ENCODE measurements around the gene CCL19. TPM values are rescaled to one million over a fixed set of nuclear protein-coding genes. Genes with fewer than 3 reads are reported as not detected.

CCL19 gene
- total RNA-seq, 1 donor: not detected

DNA sequence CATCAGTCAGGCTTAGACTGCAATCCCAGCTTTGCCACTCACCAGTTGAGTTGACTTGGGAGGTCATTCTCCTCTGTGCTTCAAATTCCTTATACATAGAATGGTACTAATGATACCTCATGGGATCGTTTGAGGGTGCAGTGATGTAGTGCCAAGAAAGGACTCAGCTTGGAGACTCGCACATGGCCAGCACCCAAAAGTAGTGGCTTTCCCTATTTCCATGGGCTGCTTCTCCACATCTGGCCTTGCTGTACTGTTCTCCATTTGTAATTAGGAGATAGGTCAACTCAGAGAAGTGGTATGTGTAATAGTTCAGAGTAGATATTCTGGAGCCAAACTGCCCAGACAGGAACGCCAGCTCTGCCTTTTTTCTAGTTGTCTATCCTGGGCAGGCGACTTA, 5.5 kb downstream of the CCL19 start:
- H4K20me1 ChIP-seq (ENCODE audit: insufficient read depth, low read length): peaks cover 10% of the 10 kb centered on the region
- no peaks in the 10 kb centered on the region for H3K9me3 ChIP-seq (ENCODE audit: low read depth, low read length)
- H3K4me2 ChIP-seq (ENCODE audit: insufficient read depth, low read length): no peak overlapping the region
- H3K4me3 ChIP-seq (ENCODE audit: insufficient read depth, low read length): no peak overlapping the region
- H3K36me3 ChIP-seq (ENCODE audit: insufficient read depth, low read length): peaks cover 4% of the 10 kb centered on the region
- H3K27ac ChIP-seq (ENCODE audit: low read depth, low read length): no peak overlapping the region
- no peaks in the 10 kb centered on the region for H3K79me2 ChIP-seq (ENCODE audit: insufficient read depth, low read length)
- no peak overlapping the region for H2AFZ ChIP-seq (ENCODE audit: low read length)
- no peaks in the 10 kb centered on the region for H3K27me3 ChIP-seq (ENCODE audit: insufficient read depth, low read length)
- DNase-seq (ENCODE audit: insufficient read length, low spot score, missing footprints): no peak
- TF ChIP-seq, protein P1, sequence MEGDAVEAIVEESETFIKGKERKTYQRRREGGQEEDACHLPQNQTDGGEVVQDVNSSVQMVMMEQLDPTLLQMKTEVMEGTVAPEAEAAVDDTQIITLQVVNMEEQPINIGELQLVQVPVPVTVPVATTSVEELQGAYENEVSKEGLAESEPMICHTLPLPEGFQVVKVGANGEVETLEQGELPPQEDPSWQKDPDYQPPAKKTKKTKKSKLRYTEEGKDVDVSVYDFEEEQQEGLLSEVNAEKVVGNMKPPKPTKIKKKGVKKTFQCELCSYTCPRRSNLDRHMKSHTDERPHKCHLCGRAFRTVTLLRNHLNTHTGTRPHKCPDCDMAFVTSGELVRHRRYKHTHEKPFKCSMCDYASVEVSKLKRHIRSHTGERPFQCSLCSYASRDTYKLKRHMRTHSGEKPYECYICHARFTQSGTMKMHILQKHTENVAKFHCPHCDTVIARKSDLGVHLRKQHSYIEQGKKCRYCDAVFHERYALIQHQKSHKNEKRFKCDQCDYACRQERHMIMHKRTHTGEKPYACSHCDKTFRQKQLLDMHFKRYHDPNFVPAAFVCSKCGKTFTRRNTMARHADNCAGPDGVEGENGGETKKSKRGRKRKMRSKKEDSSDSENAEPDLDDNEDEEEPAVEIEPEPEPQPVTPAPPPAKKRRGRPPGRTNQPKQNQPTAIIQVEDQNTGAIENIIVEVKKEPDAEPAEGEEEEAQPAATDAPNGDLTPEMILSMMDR (IDR thresholded peaks at IDR 0.05; ENCODE audit: extremely low read depth, low read depth, low read length): no peak
- H3K4me1 ChIP-seq (ENCODE audit: insufficient read depth, low read length): peaks cover 5% of the 10 kb centered on the region

DNA sequence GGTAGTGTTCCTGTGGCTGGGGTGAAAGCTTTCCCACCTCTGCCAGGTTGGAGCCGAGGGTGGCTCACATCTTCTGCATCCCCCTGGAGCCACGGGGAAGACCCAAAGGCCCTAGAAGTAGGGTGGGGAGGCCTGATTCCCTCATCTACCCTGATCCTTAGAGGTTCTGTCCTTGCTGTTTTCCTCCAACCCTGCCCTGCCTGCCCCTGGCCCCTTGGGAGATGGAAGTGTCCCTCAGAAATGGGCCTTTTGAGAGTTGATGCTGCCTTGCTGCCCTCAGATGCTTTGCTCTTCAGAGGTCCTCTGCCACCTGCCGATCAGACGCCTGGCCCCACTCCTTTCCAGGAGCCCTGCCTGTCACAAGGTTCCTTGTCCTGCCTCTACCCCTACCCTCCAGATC, 6.3 kb downstream of the CCL19 start:
- peaks cover 5% of the 10 kb centered on the region for H3K4me1 ChIP-seq (ENCODE audit: insufficient read depth, low read length)
- H3K9me3 ChIP-seq (ENCODE audit: low read depth, low read length): no peaks in the 10 kb centered on the region
- H4K20me1 ChIP-seq (ENCODE audit: insufficient read depth, low read length): peaks cover 8% of the 10 kb centered on the region
- H3K79me2 ChIP-seq (ENCODE audit: insufficient read depth, low read length): no peaks in the 10 kb centered on the region
- H3K27me3 ChIP-seq (ENCODE audit: insufficient read depth, low read length): no peaks in the 10 kb centered on the region
- DNase-seq (ENCODE audit: insufficient read length, low spot score, missing footprints): no peak
- H3K4me3 ChIP-seq (ENCODE audit: insufficient read depth, low read length): no peak overlapping the region
- no peak overlapping the region for H3K4me2 ChIP-seq (ENCODE audit: insufficient read depth, low read length)
- peaks cover 4% of the 10 kb centered on the region for H3K36me3 ChIP-seq (ENCODE audit: insufficient read depth, low read length)
- TF ChIP-seq, protein P1 (IDR thresholded peaks at IDR 0.05; ENCODE audit: extremely low read depth, low read depth, low read length): no peak
- H2AFZ ChIP-seq (ENCODE audit: low read length): no peak overlapping the region
- no peak overlapping the region for H3K27ac ChIP-seq (ENCODE audit: low read depth, low read length)

DNA sequence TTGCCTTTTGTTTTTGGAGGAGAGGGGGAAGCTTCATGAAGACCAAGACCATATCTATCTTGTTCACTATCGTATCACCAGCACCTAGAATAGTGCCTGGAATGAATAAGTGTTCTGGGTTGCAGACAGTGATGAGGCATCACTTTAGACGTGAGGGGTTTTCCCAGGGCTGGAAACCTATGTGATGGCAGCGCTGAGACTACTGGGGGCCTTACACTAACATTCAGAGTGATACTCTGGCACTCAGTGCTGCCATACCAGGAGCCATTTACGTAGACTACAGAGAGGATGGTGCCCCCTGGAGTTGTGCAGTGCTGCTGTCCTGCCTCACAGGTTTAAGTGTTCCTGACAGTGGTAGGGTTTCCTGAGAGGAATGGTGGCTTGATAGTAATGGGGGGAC, 6.9 kb downstream of the CCL19 start:
- H3K27me3 ChIP-seq (ENCODE audit: insufficient read depth, low read length): no peaks in the 10 kb centered on the region
- DNase-seq (ENCODE audit: insufficient read length, low spot score, missing footprints): peak; percentile 80
- no peaks in the 10 kb centered on the region for H3K9me3 ChIP-seq (ENCODE audit: low read depth, low read length)
- H3K4me3 ChIP-seq (ENCODE audit: insufficient read depth, low read length): no peak overlapping the region
- H4K20me1 ChIP-seq (ENCODE audit: insufficient read depth, low read length): peaks cover 8% of the 10 kb centered on the region
- H3K4me1 ChIP-seq (ENCODE audit: insufficient read depth, low read length): peaks cover 5% of the 10 kb centered on the region
- H3K4me2 ChIP-seq (ENCODE audit: insufficient read depth, low read length): no peak overlapping the region
- H3K36me3 ChIP-seq (ENCODE audit: insufficient read depth, low read length): peaks cover 4% of the 10 kb centered on the region
- no peak overlapping the region for H3K27ac ChIP-seq (ENCODE audit: low read depth, low read length)
- H3K79me2 ChIP-seq (ENCODE audit: insufficient read depth, low read length): no peaks in the 10 kb centered on the region
- TF ChIP-seq, protein P1 (IDR thresholded peaks at IDR 0.05; ENCODE audit: extremely low read depth, low read depth, low read length): no peak
- no peak overlapping the region for H2AFZ ChIP-seq (ENCODE audit: low read length)

DNA sequence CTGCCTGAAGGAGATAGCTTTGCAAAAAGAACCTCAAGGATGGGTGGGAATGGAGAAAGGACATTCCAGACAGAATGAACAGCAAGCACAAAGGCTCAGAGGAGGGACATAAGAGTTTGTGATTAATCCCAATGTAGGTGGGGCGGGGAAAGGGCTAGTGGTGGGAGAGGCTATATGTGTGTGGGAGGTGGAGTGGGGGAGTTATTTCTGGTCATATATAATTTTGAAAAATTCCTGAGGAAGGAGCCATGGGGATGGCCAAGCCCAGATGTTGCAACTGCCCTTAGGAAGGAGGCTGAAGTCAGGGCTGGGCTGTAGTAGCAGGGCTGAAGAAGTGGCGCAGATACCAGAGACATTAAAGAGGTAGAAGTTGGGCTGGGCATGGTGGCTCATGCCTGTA, 15.2 kb downstream of the CCL19 start:
- Histone ChIP-seq H3K4me1 (ENCODE audit: insufficient read depth, low read length) (no peaks in the 10 kb centered on the region), H2AFZ (ENCODE audit: low read length) (no peak overlapping the region), H4K20me1 (ENCODE audit: insufficient read depth, low read length) (no peaks in the 10 kb centered on the region), H3K4me2 (ENCODE audit: insufficient read depth, low read length) (no peak overlapping the region), H3K36me3 (ENCODE audit: insufficient read depth, low read length) (peaks cover 1% of the 10 kb centered on the region), H3K27ac (ENCODE audit: low read depth, low read length) (no peak overlapping the region), H3K27me3 (ENCODE audit: insufficient read depth, low read length) (no peaks in the 10 kb centered on the region), H3K79me2 (ENCODE audit: insufficient read depth, low read length) (no peaks in the 10 kb centered on the region), H3K4me3 (ENCODE audit: insufficient read depth, low read length) (no peak overlapping the region), H3K9me3 (ENCODE audit: low read depth, low read length) (no peaks in the 10 kb centered on the region)
- TF ChIP-seq, protein P1 (IDR thresholded peaks at IDR 0.05; ENCODE audit: extremely low read depth, low read depth, low read length): no peak
- peak; percentile 78 for DNase-seq (ENCODE audit: insufficient read length, low spot score, missing footprints)
